Measurements from ENCODE around the gene SORCS3.

SORCS3 gene

GRCh38 chr10:105029286-105029685 lies 388.2 kb downstream of the SORCS3 start:
- DNase-seq: no peak

DNA sequence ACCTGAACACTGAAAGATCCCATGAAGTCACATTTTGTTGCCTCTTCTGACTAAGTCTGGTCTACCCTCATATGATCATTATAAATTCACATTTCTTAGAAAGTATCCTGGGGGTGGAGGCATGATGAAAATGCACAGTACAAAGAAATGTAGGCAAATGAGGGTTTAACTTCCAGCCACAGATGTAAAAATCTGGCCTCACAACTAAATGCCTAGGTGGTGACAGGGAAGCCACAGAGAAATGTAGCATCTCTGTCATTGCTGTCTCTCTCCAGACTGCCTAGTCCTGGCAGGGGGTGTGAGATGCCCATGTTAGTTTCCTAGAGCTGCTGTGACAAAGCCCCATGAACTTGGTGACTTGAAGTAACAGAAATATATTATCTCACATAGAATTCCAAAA lies 395.9 kb downstream of the SORCS3 start:
- no peak for DNase-seq

DNA sequence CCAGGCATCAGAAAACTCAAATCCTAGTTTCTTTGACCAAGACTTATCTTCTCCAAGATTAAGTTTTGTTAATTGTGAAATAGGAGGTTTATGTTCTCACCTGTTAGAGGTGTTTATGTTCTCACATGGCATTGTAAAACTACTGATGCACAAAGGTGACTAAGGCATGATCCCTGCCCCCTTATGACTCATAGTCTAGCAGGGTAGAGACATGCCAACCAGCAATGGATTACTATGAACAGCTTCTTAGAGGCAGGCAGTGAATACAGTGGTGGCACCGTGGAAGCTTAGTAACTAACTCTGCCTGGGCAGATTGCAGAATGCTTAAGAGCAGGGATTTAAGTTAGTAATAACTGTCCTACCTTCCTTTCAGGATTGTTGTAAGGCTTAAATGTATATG lies 400.9 kb downstream of the SORCS3 start:
- DNase-seq: no peak

DNA sequence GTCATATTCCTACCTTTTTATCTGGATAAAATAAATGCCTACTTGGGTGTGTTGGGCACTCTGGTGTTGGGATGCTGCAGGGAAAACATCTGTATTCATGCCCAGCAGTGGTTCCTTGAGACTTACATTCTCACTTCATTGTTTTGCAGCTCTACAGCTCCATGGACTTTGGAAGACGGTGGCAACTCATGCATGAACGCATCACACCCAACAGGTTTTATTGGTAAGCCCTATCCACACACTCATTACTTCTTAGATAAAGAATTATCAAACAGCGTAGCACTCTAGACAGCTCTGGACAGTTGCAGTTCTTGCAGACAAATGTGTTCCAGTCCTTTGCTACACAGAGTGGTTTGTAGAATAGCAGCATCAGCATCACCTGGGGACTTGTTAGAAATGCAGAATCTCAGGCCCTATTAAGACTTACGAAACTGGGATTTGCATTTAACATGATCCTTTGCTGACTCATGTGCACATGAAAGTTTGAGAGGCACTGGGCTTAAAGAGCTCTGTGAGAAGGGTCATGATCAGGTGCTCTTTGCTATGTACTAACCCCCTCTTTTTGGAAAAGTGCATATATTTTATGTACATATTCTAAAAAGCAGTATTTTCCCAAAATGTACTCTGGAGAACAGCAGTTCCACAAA lies 401.9 kb downstream of the SORCS3 start:
- no peak for DNase-seq

DNA sequence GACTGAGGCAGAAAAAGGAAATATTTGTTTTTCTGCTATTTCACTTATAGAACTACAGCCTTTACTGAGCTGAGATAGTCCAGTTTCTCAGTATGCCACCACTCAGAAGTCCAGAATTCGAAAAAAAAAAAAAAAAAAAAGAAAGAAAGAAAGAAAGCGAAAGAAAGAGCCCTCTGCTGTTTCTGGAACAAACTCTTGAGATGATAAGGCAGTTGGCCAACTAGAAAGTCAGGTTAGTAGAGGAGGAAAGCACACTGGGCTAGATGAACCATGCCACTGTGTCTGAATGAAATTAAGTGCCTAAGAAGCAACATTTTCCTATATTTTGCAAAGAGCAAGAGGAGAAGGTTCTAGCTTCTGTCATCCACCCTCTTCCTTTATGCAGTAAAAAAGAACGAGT lies 403.8 kb downstream of the SORCS3 start:
- DNase-seq: no peak

GRCh38 chr10:105056413-105056812 lies 415.3 kb downstream of the SORCS3 start:
- DNase-seq: no peak

DNA sequence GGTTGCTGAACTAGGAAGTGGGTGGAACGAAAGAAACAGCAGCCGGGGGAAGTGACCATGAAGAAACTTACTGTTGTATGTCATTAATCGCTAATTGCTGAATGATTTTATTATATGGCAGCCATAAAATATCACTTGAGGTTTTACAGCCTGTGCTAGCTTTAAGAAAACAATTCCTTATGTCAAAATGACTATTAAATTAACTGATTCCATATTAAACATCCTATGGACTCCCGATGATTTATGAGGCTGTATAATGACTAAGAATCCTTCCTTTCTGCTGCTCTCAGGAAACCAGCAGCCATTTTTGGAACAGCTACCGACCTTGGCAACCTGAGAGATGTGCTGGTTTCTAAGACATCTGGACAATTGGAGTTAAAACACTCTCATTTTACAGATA lies 421.9 kb downstream of the SORCS3 start:
- DNase-seq: no peak

DNA sequence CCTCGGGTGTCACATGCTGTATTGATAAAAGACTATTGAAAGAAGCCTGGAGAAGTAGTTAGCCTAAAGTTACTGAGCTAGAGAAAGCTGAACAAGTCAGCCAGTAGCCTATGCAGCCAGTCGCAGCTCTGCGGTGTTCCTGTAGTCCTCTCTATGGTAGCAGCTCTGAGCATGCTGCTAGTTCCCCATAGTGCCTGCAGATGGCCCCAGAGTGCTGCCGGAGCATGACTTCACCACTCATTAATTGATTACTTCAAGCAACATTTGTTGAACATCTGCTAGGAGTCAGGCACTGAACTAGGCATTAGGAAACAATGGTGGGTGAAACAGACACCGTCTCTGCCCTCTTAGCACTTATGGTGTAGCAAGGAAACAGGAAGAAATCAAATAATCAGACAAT lies 422.7 kb downstream of the SORCS3 start:
- DNase-seq: no peak

GRCh38 chr10:105068497-105068896 lies 427.4 kb downstream of the SORCS3 start:
- no peak for DNase-seq

- no peak for DNase-seq
These were observed 429.2 kb downstream of the SORCS3 start for GRCh38 chr10:105070249-105070648.

GRCh38 chr10:105070952-105071351 lies 429.9 kb downstream of the SORCS3 start:
- no peak for DNase-seq

- no peak for DNase-seq
These were observed 430.9 kb downstream of the SORCS3 start for GRCh38 chr10:105071980-105072379.

DNA sequence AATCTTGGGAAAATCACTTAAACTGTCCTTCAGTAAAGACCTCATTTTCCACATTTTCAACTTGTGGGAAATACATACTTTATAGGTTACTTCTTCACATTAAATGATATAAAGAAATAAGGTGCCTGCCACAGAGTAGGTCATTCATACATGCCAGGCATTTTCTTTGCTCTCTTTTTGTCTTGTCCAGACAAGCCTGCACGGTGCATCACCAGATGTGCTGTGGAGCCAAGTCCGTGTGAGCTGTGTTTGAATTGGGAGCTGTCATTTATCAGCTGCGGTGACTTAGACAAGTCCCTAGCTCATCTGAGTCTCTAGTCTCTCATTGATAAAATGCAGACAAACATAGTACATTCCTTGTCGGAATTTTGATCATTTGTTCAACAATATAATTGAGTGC lies 432.9 kb downstream of the SORCS3 start:
- DNase-seq: no peak

DNA sequence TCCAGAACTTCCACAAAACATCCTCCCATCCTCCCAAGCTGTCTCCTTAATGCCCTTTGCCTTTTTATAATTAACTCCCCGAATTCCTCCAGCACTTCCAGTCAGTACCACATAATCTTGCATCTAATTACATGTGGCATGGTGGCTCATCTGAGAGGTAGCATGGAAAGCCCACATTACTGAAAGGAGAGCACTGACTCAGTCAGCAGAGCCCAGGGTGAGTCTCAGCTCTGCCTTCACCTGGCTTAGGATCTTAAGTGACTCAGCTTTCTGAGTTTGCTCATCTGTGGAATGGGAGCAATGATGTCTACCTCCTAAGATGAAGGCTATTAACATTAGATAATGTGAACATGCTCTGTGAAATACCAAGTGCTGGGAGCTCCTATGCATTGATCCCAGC lies 433.9 kb downstream of the SORCS3 start:
- DNase-seq: no peak

DNA sequence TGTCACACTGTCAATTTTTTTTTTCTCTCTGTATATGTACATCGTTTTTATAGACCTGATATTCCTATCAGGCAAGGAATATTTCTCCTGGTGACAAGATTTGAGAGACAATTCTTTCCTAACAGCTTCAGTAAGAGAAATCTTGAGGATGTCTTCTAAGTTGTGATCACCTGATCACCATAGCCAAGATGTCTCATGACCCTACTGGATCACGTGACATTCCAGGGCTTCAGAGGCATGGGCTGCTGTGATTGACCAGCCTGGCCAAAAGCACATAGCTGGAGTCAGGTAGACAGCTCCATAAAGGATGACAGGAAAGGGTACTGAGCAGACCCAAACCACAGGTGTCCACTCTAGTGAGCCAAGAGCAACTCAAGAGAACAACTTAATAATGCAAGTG lies 444.9 kb downstream of the SORCS3 start:
- no peak for DNase-seq

GRCh38 chr10:105094048-105094447 lies 453.0 kb downstream of the SORCS3 start:
- DNase-seq: no peak

DNA sequence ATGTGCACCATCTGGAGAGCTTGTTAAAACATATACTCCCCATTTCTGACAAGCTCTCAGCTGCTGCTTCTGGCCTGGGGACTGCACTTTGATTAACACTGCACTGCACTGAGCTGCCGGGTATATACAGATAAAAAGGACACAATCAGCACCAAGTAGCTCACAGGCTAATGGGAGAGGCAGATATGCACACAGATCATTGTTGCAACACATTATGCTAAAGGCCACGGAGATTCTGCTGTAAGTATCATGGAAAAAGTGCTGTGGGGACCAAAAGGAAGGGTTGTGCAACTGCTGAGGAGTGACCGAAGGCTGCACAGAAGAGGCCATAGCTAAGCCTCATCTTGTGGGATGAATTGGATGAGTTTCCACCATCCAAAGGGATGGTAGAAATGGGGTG lies 455.2 kb downstream of the SORCS3 start:
- no peak for DNase-seq

GRCh38 chr10:105102977-105103376 lies 461.9 kb downstream of the SORCS3 start:
- DNase-seq: no peak

DNA sequence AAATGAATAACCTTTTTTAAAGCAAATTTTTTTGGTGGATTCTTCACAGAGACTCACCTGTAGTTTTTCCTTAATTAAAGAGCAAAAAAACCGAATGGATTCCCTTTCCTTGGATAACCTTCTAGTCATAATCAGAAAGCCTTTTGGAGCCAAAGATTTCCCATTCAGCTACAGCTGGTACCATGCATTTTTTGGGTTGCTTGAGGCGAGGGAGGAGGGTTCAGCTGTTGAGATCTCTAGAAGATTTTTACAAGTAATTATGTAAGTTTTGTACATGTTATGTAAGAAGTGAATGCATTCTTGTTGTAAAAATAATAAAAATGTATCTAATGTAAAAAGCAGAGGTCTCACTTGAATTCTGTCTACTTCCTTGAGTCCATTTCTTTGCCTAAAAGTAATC lies 463.2 kb downstream of the SORCS3 start:
- no peak for DNase-seq

DNA sequence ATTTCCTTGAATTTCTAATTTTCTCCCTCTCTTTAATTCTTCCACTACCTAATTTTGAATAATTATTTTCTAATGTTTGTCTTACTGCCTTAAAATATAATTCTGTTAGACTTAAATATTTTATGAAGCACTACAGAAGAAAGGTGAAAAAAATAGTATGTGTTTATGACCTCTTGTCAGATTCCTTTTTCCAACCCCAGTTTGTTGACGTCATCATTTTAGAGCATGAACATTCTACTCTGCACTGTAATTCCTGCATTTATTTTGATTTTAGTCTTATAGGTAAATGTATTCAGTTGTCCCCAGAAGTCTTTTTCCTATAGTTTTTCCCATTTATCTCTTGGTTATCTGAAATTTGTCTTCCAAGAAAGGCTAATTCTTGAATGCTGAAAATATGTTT lies 468.1 kb downstream of the SORCS3 start:
- no peak for DNase-seq

DNA sequence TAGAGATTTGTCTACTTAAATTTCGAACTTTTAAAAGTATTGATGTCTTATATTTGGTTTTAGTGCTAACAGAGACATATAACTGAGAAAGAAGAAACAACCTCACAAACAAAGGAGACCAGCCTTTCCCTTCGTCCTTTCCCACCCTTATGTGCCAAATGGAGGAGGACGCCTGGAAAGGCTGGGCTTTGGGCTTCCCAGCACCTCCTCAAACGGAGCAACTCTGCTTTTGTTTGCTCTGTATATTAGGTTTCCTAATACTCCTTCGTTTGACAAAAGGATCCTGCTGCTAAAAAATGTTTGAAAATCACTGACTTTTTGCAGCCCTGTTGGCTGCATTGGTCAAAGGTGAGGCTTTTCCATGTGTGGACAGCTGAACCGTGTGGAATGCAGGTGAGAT lies 471.8 kb downstream of the SORCS3 start:
- DNase-seq: no peak

GRCh38 chr10:105113666-105114065 lies 472.6 kb downstream of the SORCS3 start:
- no peak for DNase-seq

GRCh38 chr10:105121743-105122142 lies 480.7 kb downstream of the SORCS3 start:
- no peak for DNase-seq

DNA sequence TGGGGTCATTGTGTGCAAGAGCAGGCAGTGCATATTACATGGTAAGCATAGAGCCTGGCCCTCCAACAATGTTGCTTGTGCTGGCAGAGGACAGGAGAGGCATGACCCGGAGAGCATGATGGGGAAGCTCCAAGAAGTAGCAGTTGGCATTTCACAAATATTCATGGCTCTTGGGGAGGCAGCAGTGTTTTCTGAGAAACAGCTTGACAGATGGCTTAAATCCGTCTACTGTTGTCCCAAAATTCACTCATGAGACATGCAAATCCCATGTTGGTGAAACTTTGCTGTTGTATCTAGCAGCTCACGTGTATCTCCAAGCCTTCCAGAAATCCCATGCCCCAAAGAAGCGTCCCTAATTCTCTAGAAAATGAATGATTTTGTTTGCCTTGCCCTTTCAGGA lies 487.0 kb downstream of the SORCS3 start:
- DNase-seq: no peak

GRCh38 chr10:105138358-105138757 lies 497.3 kb downstream of the SORCS3 start:
- no peak for DNase-seq
